Gastrocnemius medialis (tissue), 4 donors: ENCODE measurements around the gene GRIA2. TPM values are rescaled to one million over a fixed set of nuclear protein-coding genes. Genes with fewer than 3 reads are reported as not detected.

Experiments
- ATAC-seq, 2 donors: fragments of 150-250 bp; one replicate each; pipeline ENCODE4 v1.9.1; 2016
- DNase-seq, 2 donors: peaks; one replicate each; pipeline ENCODE4 v3.0.0-alpha.2; 2019
- H3K27ac ChIP-seq, 4 donors: fragments of 200-600 bp; sonication (generic); 1 replicate in 1 of 4; 2 replicates in 3 of 4; pipeline ENCODE4 v1.5.1; 2016 to 2018; ENCODE audit warnings: mild to moderate bottlenecking in 2 of 4, moderate library complexity in 1 of 4
- H3K27me3 ChIP-seq, 3 donors: fragments of 200-600 bp; sonication (generic) in 2 of 3; 1 replicate in 1 of 3; 2 replicates in 2 of 3; pipeline versions ENCODE4 v1.5.1 to v1.6.0; 2016 to 2019; ENCODE audit warnings: mild to moderate bottlenecking in 1 of 3, moderate library complexity in 1 of 3
- H3K36me3 ChIP-seq, 2 donors: fragments of 200-600 bp; sonication (generic) in 1 of 2; one replicate each; pipeline ENCODE4 v1.5.1; 2017 to 2018
- H3K4me1 ChIP-seq, 2 donors: fragments of 200-600 bp; sonication (generic) in 1 of 2; one replicate each; pipeline ENCODE4 v1.5.1; 2016 to 2017; ENCODE audit warnings: mild to moderate bottlenecking in 2 of 2
- H3K4me3 ChIP-seq, 4 donors: fragments of 200-600 bp; sonication (generic) in 3 of 4; 1 replicate in 1 of 4; 2 replicates in 3 of 4; pipeline ENCODE4 v1.5.1; 2016 to 2019; ENCODE audit warnings: mild to moderate bottlenecking in 2 of 4
- H3K9me3 ChIP-seq, 3 donors: fragments of 200-600 bp; sonication (generic) in 2 of 3; 1 replicate in 1 of 3; 2 replicates in 2 of 3; pipeline ENCODE4 v1.5.1; 2016 to 2019
- POLR2A ChIP-seq, 2 donors: fragments of 450-650 bp; IDR thresholded peaks; one replicate each; pipeline ENCODE4 v1.6.1; 2017; ENCODE audit warnings: antibody characterized with exemption in 2 of 2, mild to moderate bottlenecking in 2 of 2, moderate library complexity in 2 of 2
- in situ Hi-C, 4 donors: fragments of 200-750 bp; cut with MboI; loops; one replicate each; pipeline versions ENCODE4 v1.15.0 to v1.8.0; 2017; ENCODE audit warnings: low sequenced_read_pairs in 4 of 4
- intact Hi-C: fragments of 100-400 bp; cut with DNase I; formaldehyde crosslinking; loops from one replicate; pipeline ENCODE4 v1.15.1; 2023; ENCODE audit warnings: low total_unique reads
- total RNA-seq, 4 donors: library from RNA; depleted of rRNA; stranded (reverse); fragments of >200 nt; gene quantifications; one replicate each; pipeline versions ENCODE4 v1.1.0 to v1.2.3, GENCODE V29; 2016
- TF ChIP-seq, protein P1 (sequence below), 5 experiments: fragments of 450-650 bp in 3 of 5; fragments of 200-600 bp in 2 of 5; sonication (generic) in 2 of 5; IDR thresholded peaks in 4 of 5; conservative IDR thresholded peaks in 1 of 5; 1 replicate in 4 of 5; 2 replicates in 1 of 5; pipeline ENCODE4 v1.5.1; 2016 to 2019; ENCODE audit warnings: antibody characterized with exemption in 5 of 5, mild to moderate bottlenecking in 3 of 5, moderate library complexity in 3 of 5

Gene GRIA2
- total RNA-seq, 4 donors from 2014 or later, result not detected

DNA sequence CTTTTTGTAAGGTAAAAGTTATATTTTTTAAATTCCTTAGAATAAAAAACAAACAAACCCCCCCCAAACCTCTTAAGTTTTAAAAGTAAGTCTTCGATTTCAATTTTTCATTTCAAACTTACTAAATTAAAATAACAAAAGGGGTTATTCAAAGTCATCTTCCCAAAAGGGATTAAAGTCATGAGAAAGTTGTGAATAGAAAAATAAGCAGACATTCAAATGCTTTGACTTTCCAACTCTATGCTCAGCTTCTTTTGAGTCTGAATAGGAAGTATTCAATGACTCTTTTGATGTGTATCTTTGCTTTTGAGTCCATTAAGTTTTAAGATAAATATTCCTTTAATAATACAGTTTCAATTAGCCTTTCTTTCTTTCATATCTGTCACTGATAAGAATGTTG, 138.3 kb downstream of the GRIA2 start:
- intact Hi-C loops (no loop called here), in situ Hi-C loops (no loop called here)
- DNase-seq (no peak), ATAC-seq (no peak)
- H3K4me1 ChIP-seq, result no peaks in the 10 kb centered on the region
- TF ChIP-seq POLR2A (IDR thresholded peaks at IDR 0.05), result no peak
- TF ChIP-seq, protein P1, sequence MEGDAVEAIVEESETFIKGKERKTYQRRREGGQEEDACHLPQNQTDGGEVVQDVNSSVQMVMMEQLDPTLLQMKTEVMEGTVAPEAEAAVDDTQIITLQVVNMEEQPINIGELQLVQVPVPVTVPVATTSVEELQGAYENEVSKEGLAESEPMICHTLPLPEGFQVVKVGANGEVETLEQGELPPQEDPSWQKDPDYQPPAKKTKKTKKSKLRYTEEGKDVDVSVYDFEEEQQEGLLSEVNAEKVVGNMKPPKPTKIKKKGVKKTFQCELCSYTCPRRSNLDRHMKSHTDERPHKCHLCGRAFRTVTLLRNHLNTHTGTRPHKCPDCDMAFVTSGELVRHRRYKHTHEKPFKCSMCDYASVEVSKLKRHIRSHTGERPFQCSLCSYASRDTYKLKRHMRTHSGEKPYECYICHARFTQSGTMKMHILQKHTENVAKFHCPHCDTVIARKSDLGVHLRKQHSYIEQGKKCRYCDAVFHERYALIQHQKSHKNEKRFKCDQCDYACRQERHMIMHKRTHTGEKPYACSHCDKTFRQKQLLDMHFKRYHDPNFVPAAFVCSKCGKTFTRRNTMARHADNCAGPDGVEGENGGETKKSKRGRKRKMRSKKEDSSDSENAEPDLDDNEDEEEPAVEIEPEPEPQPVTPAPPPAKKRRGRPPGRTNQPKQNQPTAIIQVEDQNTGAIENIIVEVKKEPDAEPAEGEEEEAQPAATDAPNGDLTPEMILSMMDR (IDR thresholded peaks at IDR 0.05 in 4 of 5, conservative IDR thresholded peaks at IDR 0.05 in 1 of 5), result no peak
- H3K9me3 ChIP-seq, result no peaks in the 10 kb centered on the region
- no peaks in the 10 kb centered on the region for H3K36me3 ChIP-seq
- no peak overlapping the region for H3K27ac ChIP-seq
- H3K4me3 ChIP-seq, result no peak overlapping the region
- no peaks in the 10 kb centered on the region for H3K27me3 ChIP-seq

DNA sequence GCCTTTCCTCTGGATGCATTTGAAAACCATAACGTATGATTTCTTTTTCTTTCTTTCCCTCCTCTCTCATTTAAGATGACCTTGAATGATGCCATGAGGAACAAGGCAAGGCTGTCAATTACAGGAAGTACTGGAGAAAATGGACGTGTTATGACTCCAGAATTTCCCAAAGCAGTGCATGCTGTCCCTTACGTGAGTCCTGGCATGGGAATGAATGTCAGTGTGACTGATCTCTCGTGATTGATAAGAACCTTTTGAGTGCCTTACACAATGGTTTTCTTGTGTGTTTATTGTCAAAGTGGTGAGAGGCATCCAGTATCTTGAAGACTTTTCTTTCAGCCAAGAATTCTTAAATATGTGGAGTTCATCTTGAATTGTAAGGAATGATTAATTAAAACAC, 142.8 kb downstream of the GRIA2 start:
- no peaks in the 10 kb centered on the region for H3K36me3 ChIP-seq
- H3K4me1 ChIP-seq, result no peaks in the 10 kb centered on the region
- in situ Hi-C loops, result no loop called here
- H3K27me3 ChIP-seq, result no peaks in the 10 kb centered on the region
- intact Hi-C loops, result no loop called here
- DNase-seq (no peak), ATAC-seq (no peak)
- H3K9me3 ChIP-seq, result no peaks in the 10 kb centered on the region
- TF ChIP-seq, protein P1 (IDR thresholded peaks at IDR 0.05 in 4 of 5, conservative IDR thresholded peaks at IDR 0.05 in 1 of 5), result no peak
- no peak for TF ChIP-seq POLR2A (IDR thresholded peaks at IDR 0.05)
- H3K4me3 ChIP-seq, result no peak overlapping the region
- no peak overlapping the region for H3K27ac ChIP-seq

DNA sequence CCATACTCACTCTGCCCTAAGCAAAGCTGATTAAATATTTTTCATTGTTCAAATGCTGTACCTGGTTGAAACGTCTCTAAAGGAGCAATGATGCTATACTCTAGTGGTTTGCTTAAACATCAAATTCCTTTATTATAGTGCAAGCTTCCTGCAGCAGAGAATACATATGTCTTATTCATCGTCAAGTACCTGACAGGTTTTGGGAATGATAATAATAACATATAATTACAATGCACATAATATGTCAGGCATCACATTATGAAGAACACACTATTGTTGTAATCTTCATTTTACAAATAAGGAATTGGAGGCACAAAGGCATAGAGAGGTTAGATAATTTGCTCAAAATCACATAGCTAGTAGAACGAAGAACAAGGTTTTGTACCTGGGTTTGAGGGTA, 151.6 kb downstream of the GRIA2 start:
- Histone ChIP-seq H3K4me3 (no peak overlapping the region), H3K27me3 (no peaks in the 10 kb centered on the region), H3K4me1 (no peaks in the 10 kb centered on the region), H3K27ac (no peak overlapping the region), H3K9me3 (no peaks in the 10 kb centered on the region), H3K36me3 (no peaks in the 10 kb centered on the region)
- intact Hi-C loops, result no loop called here
- TF ChIP-seq, protein P1 (IDR thresholded peaks at IDR 0.05 in 4 of 5, conservative IDR thresholded peaks at IDR 0.05 in 1 of 5), result no peak
- TF ChIP-seq POLR2A (IDR thresholded peaks at IDR 0.05), result no peak
- no peak for ATAC-seq
- DNase-seq, result no peak
- in situ Hi-C loops, result no loop called here

DNA sequence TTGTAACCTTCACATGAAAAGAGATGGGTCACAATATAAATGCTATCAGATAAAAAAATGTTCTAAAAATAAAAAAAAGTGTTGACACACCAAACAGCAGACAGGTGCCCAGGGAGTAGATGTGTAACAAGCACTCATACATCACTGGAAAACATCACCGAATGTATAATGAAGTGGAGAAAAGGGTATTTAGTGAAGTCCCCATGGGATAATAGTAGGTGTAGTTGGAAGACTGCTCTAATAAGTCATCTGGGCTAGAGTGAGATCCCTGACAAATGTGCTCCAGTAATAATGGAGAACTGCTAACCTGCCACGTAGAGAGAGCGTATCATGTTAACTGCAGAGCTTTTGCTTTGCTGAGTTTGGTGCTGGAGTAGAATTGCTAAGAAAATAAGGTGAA, 152.0 kb downstream of the GRIA2 start:
- H3K9me3 ChIP-seq, result no peaks in the 10 kb centered on the region
- in situ Hi-C loops (no loop called here), intact Hi-C loops (no loop called here)
- ATAC-seq (no peak), DNase-seq (no peak)
- no peaks in the 10 kb centered on the region for H3K27me3 ChIP-seq
- TF ChIP-seq, protein P1 (IDR thresholded peaks at IDR 0.05 in 4 of 5, conservative IDR thresholded peaks at IDR 0.05 in 1 of 5), result no peak
- TF ChIP-seq POLR2A (IDR thresholded peaks at IDR 0.05), result no peak
- no peak overlapping the region for H3K27ac ChIP-seq
- no peaks in the 10 kb centered on the region for H3K4me1 ChIP-seq
- H3K4me3 ChIP-seq, result no peak overlapping the region
- no peaks in the 10 kb centered on the region for H3K36me3 ChIP-seq

DNA sequence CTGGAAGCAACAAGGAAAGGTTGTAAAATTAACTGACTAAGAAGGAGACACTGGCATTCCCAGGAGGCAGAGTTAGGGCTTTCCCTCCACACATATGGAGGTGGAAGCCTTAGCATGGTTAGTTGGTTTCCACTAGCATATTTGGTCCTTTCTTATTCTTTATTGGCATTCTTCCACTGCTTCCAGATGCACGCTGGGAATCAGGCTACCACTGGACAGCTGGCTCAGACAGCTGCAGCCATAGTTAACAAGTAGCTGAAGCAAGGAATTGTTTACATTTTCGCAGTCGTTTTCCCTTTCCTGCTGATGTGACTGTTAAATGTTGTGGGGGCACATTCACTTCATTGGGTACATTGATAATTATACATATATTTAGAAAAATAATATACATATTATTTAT, 169.2 kb downstream of the GRIA2 start:
- H3K4me1 ChIP-seq, result no peaks in the 10 kb centered on the region
- in situ Hi-C loops, result no loop called here
- H3K27me3 ChIP-seq, result no peaks in the 10 kb centered on the region
- ATAC-seq, result no peak
- no peak overlapping the region for H3K4me3 ChIP-seq
- intact Hi-C loops, result no loop called here
- no peaks in the 10 kb centered on the region for H3K9me3 ChIP-seq
- H3K27ac ChIP-seq, result no peak overlapping the region
- H3K36me3 ChIP-seq, result no peaks in the 10 kb centered on the region
- no peak for TF ChIP-seq POLR2A (IDR thresholded peaks at IDR 0.05)
- TF ChIP-seq, protein P1 (IDR thresholded peaks at IDR 0.05 in 4 of 5, conservative IDR thresholded peaks at IDR 0.05 in 1 of 5), result no peak
- no peak for DNase-seq
